Colonic mucosa (tissue), 4 donors: ENCODE measurements around the gene OGFR. TPM values are rescaled to one million over a fixed set of nuclear protein-coding genes. Genes with fewer than 3 reads are reported as not detected.
A peak's percentile ranks its signal among the peaks of the same experiment; 100 is the strongest.

Experiments
- DNase-seq: peaks from one replicate; pipeline ENCODE4 v3.0.0-alpha.2; 2020
- H3K27ac ChIP-seq: fragments of 200-600 bp; one replicate; pipeline ENCODE4 v1.8.0; 2021
- H3K27me3 ChIP-seq: fragments of 200-600 bp; one replicate; pipeline ENCODE4 v1.8.0; 2021
- H3K36me3 ChIP-seq: fragments of 200-600 bp; one replicate; pipeline ENCODE4 v1.8.0; 2021
- H3K4me1 ChIP-seq: fragments of 200-600 bp; one replicate; pipeline ENCODE4 v1.8.0; 2021; ENCODE audit warnings: mild to moderate bottlenecking
- H3K4me3 ChIP-seq: fragments of 200-600 bp; one replicate; pipeline ENCODE4 v1.8.0; 2021
- H3K9ac ChIP-seq, 2 donors: one replicate each; pipeline ENCODE4 v1.7.0; 2013; ENCODE audit warnings: control low read depth in 2 of 2, low read depth in 2 of 2, low read length in 2 of 2
- H3K9me3 ChIP-seq: fragments of 200-600 bp; one replicate; pipeline ENCODE4 v1.8.0; 2021
- intact Hi-C: fragments of 100-400 bp; cut with DNase I; formaldehyde crosslinking; loops from one replicate; pipeline ENCODE4 v1.14.1; 2022
- total RNA-seq, 2 donors: library from RNA; stranded (reverse); fragmentation: NEBNext Ultra II Directional in 1 of 2; extraction: Animal tissue kit (Norgen Biotek cat#: 25700) in 1 of 2; gene quantifications; one replicate each; pipeline ENCODE4 v1.2.1, GENCODE V29; 2021
- TF ChIP-seq, protein P1 (sequence below): fragments of 200-600 bp; IDR thresholded peaks from one replicate; pipeline ENCODE4 v1.8.0; 2022; ENCODE audit warnings: antibody characterized with exemption, mild to moderate bottlenecking
- donor health status: healthy.
- donor health status: DM: no; HTN: no; CAD: no.
- donor health status: DM: no; HTN: no; CAD: no.

The OGFR gene
- total RNA-seq, 2 donors from 2014 or later, result 36.3 to 36.8 TPM

DNA sequence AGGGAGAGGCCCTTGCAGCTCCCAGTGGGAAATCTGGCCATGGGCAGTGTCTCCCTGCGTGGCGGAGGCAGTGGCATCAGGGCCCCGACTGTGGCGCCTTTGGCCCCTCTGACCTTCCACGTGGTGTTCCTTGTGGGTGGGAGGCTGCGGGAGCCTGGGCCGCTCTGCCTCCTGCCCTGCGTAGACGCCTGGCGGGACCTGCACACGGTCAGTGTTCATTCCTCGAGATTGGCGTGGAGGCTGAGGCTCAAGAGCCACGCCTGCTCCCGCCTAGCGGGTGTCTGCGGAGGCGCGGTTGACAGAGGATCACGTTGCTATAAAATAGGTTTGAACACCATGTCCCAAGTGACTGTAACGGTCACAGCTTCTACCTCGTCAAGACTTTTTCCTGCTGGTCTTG is 26.2 kb downstream of the OGFR start:
- intact Hi-C loops, result no loop called here
- H3K9ac ChIP-seq, result peak overlapping the region in 1 of 2 donors; percentile 24

DNA sequence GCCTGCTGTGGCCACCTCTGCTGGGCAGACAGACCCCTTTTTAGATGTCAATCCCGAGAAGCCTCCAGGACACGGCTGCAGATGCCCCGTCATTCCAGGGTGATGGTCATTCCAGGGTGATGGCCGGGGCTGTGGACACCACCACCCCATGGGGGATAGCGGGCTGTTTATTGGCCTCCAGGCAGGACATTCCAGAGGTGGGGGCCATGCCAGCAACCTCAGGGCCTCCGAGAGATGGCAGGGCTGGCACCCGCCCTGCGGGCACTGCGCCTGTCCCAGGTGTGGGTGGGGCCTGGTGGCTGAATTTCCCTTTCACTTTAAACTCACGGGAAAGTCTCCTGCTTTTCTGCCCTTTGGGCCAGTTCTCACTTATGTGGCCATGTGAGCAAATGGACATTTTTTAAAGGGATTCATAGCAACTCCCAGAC is 26.7 kb downstream of the OGFR start:
- no peak overlapping the region for H3K4me3 ChIP-seq
- intact Hi-C loops, result no loop called here
- DNase-seq, result peak; percentile 82
- peak overlapping the region; percentile 66 for H3K27ac ChIP-seq
- TF ChIP-seq, protein P1, sequence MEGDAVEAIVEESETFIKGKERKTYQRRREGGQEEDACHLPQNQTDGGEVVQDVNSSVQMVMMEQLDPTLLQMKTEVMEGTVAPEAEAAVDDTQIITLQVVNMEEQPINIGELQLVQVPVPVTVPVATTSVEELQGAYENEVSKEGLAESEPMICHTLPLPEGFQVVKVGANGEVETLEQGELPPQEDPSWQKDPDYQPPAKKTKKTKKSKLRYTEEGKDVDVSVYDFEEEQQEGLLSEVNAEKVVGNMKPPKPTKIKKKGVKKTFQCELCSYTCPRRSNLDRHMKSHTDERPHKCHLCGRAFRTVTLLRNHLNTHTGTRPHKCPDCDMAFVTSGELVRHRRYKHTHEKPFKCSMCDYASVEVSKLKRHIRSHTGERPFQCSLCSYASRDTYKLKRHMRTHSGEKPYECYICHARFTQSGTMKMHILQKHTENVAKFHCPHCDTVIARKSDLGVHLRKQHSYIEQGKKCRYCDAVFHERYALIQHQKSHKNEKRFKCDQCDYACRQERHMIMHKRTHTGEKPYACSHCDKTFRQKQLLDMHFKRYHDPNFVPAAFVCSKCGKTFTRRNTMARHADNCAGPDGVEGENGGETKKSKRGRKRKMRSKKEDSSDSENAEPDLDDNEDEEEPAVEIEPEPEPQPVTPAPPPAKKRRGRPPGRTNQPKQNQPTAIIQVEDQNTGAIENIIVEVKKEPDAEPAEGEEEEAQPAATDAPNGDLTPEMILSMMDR, result no peak
- no peaks in the 10 kb centered on the region for H3K27me3 ChIP-seq
- no peaks in the 10 kb centered on the region for H3K9me3 ChIP-seq
- H3K36me3 ChIP-seq, result no peaks in the 10 kb centered on the region
- H3K9ac ChIP-seq, result peak overlapping the region in 1 of 2 donors; percentile 71
- H3K4me1 ChIP-seq, result peaks cover 21% of the 10 kb centered on the region

More for the DNA sequence above, 26.2 kb downstream of the OGFR start:
- Histone ChIP-seq H3K9me3 (no peaks in the 10 kb centered on the region), H3K4me1 (peaks cover 21% of the 10 kb centered on the region), H3K36me3 (no peaks in the 10 kb centered on the region), H3K27ac (no peak overlapping the region), H3K27me3 (no peaks in the 10 kb centered on the region), H3K4me3 (no peak overlapping the region)
- TF ChIP-seq, protein P1, result no peak
- no peak for DNase-seq

DNA sequence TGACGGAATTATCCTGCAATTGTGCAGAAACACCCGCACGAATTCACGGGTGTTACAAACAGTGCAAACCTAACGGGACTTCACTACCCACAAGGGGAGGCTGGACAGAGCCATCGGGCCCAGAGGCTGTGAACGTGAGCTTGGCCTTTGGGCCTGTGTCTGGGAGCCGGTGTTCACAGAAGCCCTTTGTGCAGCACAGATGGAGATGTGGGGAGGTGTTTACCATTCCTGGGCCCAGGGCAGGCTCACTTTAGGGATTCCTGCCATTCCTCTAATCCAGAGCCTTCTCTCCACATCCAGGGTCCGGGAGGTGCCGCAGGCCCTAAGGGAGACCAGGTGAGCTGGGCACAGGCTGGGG is 27.2 kb downstream of the OGFR start:
- intact Hi-C loops, result no loop called here
- Histone ChIP-seq H3K4me1 (peaks cover 21% of the 10 kb centered on the region), H3K36me3 (no peaks in the 10 kb centered on the region), H3K9me3 (no peaks in the 10 kb centered on the region), H3K4me3 (no peak overlapping the region), H3K27me3 (no peaks in the 10 kb centered on the region), H3K9ac (peak overlapping the region; percentile 42 to 71), H3K27ac (peak overlapping the region; percentile 66)
- DNase-seq, result no peak
- TF ChIP-seq, protein P1, result no peak

DNA sequence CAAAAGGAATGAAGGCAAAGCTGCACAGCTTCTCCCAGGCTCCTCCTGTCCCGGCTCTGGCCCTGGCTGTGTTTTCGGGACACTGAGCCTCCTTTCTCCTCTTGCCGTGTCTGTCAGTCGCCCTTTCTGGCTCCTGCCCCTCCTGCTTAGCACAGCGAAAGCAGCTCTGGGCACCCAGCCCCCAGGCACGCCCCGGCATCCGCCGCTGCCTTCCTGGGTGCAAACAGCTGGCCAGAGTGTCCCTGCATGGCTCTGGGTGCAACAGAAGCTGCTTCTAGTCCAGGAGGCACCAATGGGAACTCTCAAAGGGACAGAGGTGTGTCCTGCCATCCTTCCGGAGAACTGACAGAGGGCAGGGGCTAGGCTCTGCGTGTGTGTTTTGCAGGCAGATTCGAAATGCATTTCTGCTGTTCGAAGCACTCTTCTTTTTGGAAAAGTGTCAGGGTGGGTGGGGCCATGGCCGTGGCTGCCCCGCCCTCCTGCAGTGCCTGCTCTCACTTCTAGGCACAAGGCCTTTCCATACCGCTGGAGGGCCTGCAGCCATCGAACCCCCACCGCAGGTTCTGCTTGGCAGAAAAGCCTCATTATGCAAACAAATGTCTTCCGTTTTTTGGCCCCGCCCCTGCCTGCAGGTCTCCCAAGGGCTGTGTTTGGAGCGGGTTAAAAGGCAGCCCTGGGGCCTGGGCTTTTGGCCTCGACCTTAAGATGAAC is 27.7 kb downstream of the OGFR start:
- Histone ChIP-seq H3K9me3 (no peaks in the 10 kb centered on the region), H3K27ac (peak overlapping the region; percentile 66), H3K36me3 (no peaks in the 10 kb centered on the region), H3K4me3 (no peak overlapping the region), H3K9ac (peak overlapping the region; percentile 42 to 71), H3K27me3 (no peaks in the 10 kb centered on the region), H3K4me1 (peaks cover 21% of the 10 kb centered on the region)
- TF ChIP-seq, protein P1, result no peak
- peak; percentile 85 for DNase-seq
- intact Hi-C loops, result no loop called here

DNA sequence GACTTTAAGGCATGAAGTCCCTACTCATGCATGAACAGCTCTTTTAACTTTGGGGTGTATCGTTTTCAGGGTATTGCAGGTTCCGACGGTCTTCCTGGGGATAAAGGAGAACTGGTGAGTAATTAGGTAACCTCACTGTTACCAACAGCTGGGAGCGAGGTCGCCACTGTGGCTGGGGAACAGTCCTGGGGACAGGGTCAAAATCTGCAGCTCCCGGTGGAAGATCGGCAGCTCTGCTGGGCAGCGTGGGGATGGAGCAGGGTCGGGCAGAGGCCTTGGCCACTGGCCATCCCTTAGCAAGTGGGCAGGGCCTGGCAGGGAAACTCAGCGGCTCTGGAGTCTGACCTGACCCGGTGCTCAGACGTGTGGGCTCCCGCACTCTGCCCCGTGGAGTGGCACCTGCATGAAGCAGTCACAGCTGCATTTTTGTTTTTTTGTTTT is 28.3 kb downstream of the OGFR start:
- TF ChIP-seq, protein P1, result no peak
- Histone ChIP-seq H3K27me3 (no peaks in the 10 kb centered on the region), H3K4me3 (no peak overlapping the region), H3K27ac (peak overlapping the region; percentile 66), H3K9me3 (no peaks in the 10 kb centered on the region), H3K36me3 (no peaks in the 10 kb centered on the region), H3K9ac (peak overlapping the region; percentile 26 to 51), H3K4me1 (peaks cover 21% of the 10 kb centered on the region)
- intact Hi-C loops, result no loop called here
- DNase-seq, result peak; percentile 48
